GM19351 (cell line): ENCODE measurements around the gene TRMT44.
A peak's percentile ranks its signal among the peaks of the same experiment; 100 is the strongest.

Source experiments
- ATAC-seq: cut with Tn5 transposase; IDR thresholded peaks from one replicate; pipeline ENCODE4 v1.9.1; 2021; ENCODE audit warnings: mild to moderate bottlenecking, moderate library complexity; ENCODE audit not compliant: unreplicated experiment

TRMT44 gene

GRCh38 chr4:8440492-8441311, at the start of gene TRMT44, which contains the start of gene ACOX3:
TSS of gene TRMT44 (plus strand) at chr4:8440777. CDS start at chr4:8440823, 46 bp downstream.
TSS of gene ACOX3 (minus strand) at chr4:8440723. CDS start at chr4:8416521, 24,202 bp downstream.
- ATAC-seq, result peak; percentile 83

- no peak for ATAC-seq
Observed at GRCh38 chr4:8391071-8391470, 49.5 kb upstream of the TRMT44 start.

GRCh38 chr4:8391972-8392371, 48.6 kb upstream of the TRMT44 start:
- ATAC-seq, result peak; percentile 93

GRCh38 chr4:8392591-8393190, 47.9 kb upstream of the TRMT44 start:
- no peak for ATAC-seq

- ATAC-seq, result no peak
Observed at GRCh38 chr4:8393593-8394038, 47.0 kb upstream of the TRMT44 start.

- ATAC-seq, result no peak
Observed at GRCh38 chr4:8394061-8394519, 46.5 kb upstream of the TRMT44 start.

- ATAC-seq, result no peak
Observed at GRCh38 chr4:8394806-8395205, 45.8 kb upstream of the TRMT44 start.

GRCh38 chr4:8395504-8396296, 44.9 kb upstream of the TRMT44 start:
- no peak for ATAC-seq

- no peak for ATAC-seq
Observed at GRCh38 chr4:8396762-8397406, 43.7 kb upstream of the TRMT44 start.

- ATAC-seq, result no peak
Observed at GRCh38 chr4:8398347-8398746, 42.2 kb upstream of the TRMT44 start.

GRCh38 chr4:8399298-8399697, 41.3 kb upstream of the TRMT44 start:
- no peak for ATAC-seq

GRCh38 chr4:8400632-8401325, 39.8 kb upstream of the TRMT44 start:
- no peak for ATAC-seq

GRCh38 chr4:8401665-8402064, 38.9 kb upstream of the TRMT44 start:
- ATAC-seq, result no peak

GRCh38 chr4:8402181-8402597, 38.4 kb upstream of the TRMT44 start:
- no peak for ATAC-seq

- no peak for ATAC-seq
Observed at GRCh38 chr4:8402640-8403039, 37.9 kb upstream of the TRMT44 start.

- no peak for ATAC-seq
Observed at GRCh38 chr4:8403173-8403753, 37.3 kb upstream of the TRMT44 start.

GRCh38 chr4:8403976-8404375, 36.6 kb upstream of the TRMT44 start:
- no peak for ATAC-seq

- ATAC-seq, result no peak
Observed at GRCh38 chr4:8404791-8405515, 35.6 kb upstream of the TRMT44 start.

- no peak for ATAC-seq
Observed at GRCh38 chr4:8405516-8405875, 35.1 kb upstream of the TRMT44 start.
